ENCODE measurements around the gene MFSD1. TPM values are rescaled to one million over a fixed set of nuclear protein-coding genes. Genes with fewer than 3 reads are reported as not detected.

MFSD1 gene
- total RNA-seq, 1 experiment from 2014 or later: 50.7 TPM

- Histone ChIP-seq H3K27me3 (ENCODE audit: control insufficient read depth, insufficient read depth, low read length) (peaks cover 2% of the 10 kb centered on the region; the same call in 1 of the 2 replicates), H3K4me1 (ENCODE audit: control insufficient read depth, insufficient read depth, low read length) (no peaks in the 10 kb centered on the region), H3K9me3 (ENCODE audit: control insufficient read depth, insufficient read depth, low read depth, low read length) (no peaks in the 10 kb centered on the region), H3K4me3 (ENCODE audit: low read depth in 2 of 2, low read length in 2 of 2) (no peak overlapping the region), H3K27ac (ENCODE audit: low read length) (no peak overlapping the region), H3K36me3 (ENCODE audit: control insufficient read depth, insufficient read depth, low read length) (no peaks in the 10 kb centered on the region)
- DNase-seq (ENCODE audit: low read depth, low spot score): no peak
- TF ChIP-seq SIN3A (IDR thresholded peaks at IDR 0.05; ENCODE audit: borderline replicate concordance, insufficient read depth, low read depth, low read length) (no peak), REST (IDR thresholded peaks at IDR 0.05; ENCODE audit: insufficient read depth in 1 of 2, low read depth in 2 of 2, low read length in 1 of 2) (no peak), TCF7L2 (IDR thresholded peaks at IDR 0.05; ENCODE audit: low read depth, low read length) (no peak), POLR2AphosphoS5 (IDR thresholded peaks at IDR 0.05; ENCODE audit: low read depth, low read length) (no peak), CTCF (IDR thresholded peaks at IDR 0.05) (no peak)
- intact Hi-C loops (cut with micrococcal nuclease; ENCODE audit: unreplicated experiment) (loop anchor here (5.0 to 10.0 kb wide), 2 partner anchors 64 to 767 kb away; no protein-coding TSS in a partner anchor), in situ Hi-C loops (cut with HindIII; ENCODE audit: low pct_unique_long_range_greater_than_20kb, low sequenced_read_pairs) (no loop called here)
- ATAC-seq: no peak
- POLR2A ChIA-PET: no interaction called here
- CTCF ChIA-PET: no interaction called here
- BruUV-seq (replicated peaks): no TSS peak
Observed at GRCh38 chr3:158847885-158848284, 46.0 kb downstream of the MFSD1 start.

GRCh38 chr3:158849757-158850156 lies 47.9 kb downstream of the MFSD1 start:
- ATAC-seq (no peak), DNase-seq (ENCODE audit: low read depth, low spot score) (no peak)
- no peaks in the 10 kb centered on the region for H3K4me1 ChIP-seq (ENCODE audit: control insufficient read depth, insufficient read depth, low read length)
- no peak overlapping the region for H3K4me3 ChIP-seq (ENCODE audit: low read depth in 2 of 2, low read length in 2 of 2)
- no TSS peak for BruUV-seq (replicated peaks)
- POLR2A ChIA-PET: no interaction called here
- no peaks in the 10 kb centered on the region for H3K36me3 ChIP-seq (ENCODE audit: control insufficient read depth, insufficient read depth, low read length)
- H3K9me3 ChIP-seq (ENCODE audit: control insufficient read depth, insufficient read depth, low read depth, low read length): no peaks in the 10 kb centered on the region
- intact Hi-C loops (cut with micrococcal nuclease; ENCODE audit: unreplicated experiment) (loop anchor here (5.0 to 10.0 kb wide), 2 partner anchors 63 to 765 kb away; no protein-coding TSS in a partner anchor), in situ Hi-C loops (cut with HindIII; ENCODE audit: low pct_unique_long_range_greater_than_20kb, low sequenced_read_pairs) (no loop called here)
- CTCF ChIA-PET: no interaction called here
- H3K27me3 ChIP-seq (ENCODE audit: control insufficient read depth, insufficient read depth, low read length): peaks cover 2% of the 10 kb centered on the region; the same call in 1 of the 2 replicates
- H3K27ac ChIP-seq (ENCODE audit: low read length): no peak overlapping the region
- no peak for TF ChIP-seq SIN3A (IDR thresholded peaks at IDR 0.05; ENCODE audit: borderline replicate concordance, insufficient read depth, low read depth, low read length)
- no peak for TF ChIP-seq CTCF (IDR thresholded peaks at IDR 0.05)
- no peak for TF ChIP-seq POLR2AphosphoS5 (IDR thresholded peaks at IDR 0.05; ENCODE audit: low read depth, low read length)
- no peak for TF ChIP-seq TCF7L2 (IDR thresholded peaks at IDR 0.05; ENCODE audit: low read depth, low read length)
- no peak for TF ChIP-seq REST (IDR thresholded peaks at IDR 0.05; ENCODE audit: insufficient read depth in 1 of 2, low read depth in 2 of 2, low read length in 1 of 2)

All from Panc1 (cell line).